K562 (cell line): ENCODE measurements around the gene TSSK2. TPM values are rescaled to one million over a fixed set of nuclear protein-coding genes. Genes with fewer than 3 reads are reported as not detected.

Source experiments
- BRD9 ChIP-seq: fragments of 450-650 bp; IDR thresholded peaks from 2 replicates; pipeline ENCODE4 v1.6.1; 2018; ENCODE audit warnings: low read depth; ENCODE audit not compliant: partially characterized antibody
- ELK1 ChIP-seq: sonication (generic); formaldehyde crosslinking; IDR thresholded peaks from 2 replicates; pipeline ENCODE4 v1.8.1; 2022; ENCODE audit warnings: missing genetic modification reagents
- FOS ChIP-seq: IDR thresholded peaks from 3 replicates; pipeline ENCODE4 v1.6.1; 2011; ENCODE audit not compliant: insufficient read length; ENCODE audit errors: extremely low read depth
- FOXJ2 ChIP-seq: fragments of 200-800 bp; sonication (Bioruptor generic); IDR thresholded peaks from 2 replicates; pipeline ENCODE4 v1.6.1; 2016; ENCODE audit warnings: missing genetic modification characterization, missing compliant biosample characterization
- HLTF ChIP-seq: fragments of 450-650 bp; IDR thresholded peaks from 2 replicates; pipeline ENCODE4 v1.6.1; 2016
- KAT7 ChIP-seq: sonication (generic); formaldehyde crosslinking; IDR thresholded peaks from 2 replicates; pipeline ENCODE4 v1.8.0; 2022; ENCODE audit warnings: missing genetic modification reagents, mild to moderate bottlenecking, borderline replicate concordance
- MYC ChIP-seq, 2 experiments: fragments of 250-450 bp in 1 of 2; sonication (Bioruptor Pico) in 1 of 2; IDR thresholded peaks; 2 replicates each; pipeline versions ENCODE4 v1.5.1 to v1.6.1; 2012 to 2021; ENCODE audit warnings: low read depth in 2 of 2, borderline replicate concordance in 1 of 2, improper control_type of control experiment in 1 of 2, low read length in 1 of 2, mild to moderate bottlenecking in 1 of 2, moderate library complexity in 1 of 2
- NR2C2 ChIP-seq, 2 experiments: fragments of 200-800 bp in 1 of 2; sonication (Bioruptor generic) in 1 of 2; sonication (generic) in 1 of 2; formaldehyde crosslinking in 1 of 2; IDR thresholded peaks; 2 replicates each; pipeline versions ENCODE4 v1.6.1 to v1.8.0; 2016 to 2022; ENCODE audit warnings: mild to moderate bottlenecking in 1 of 2, missing compliant biosample characterization in 1 of 2, missing genetic modification characterization in 1 of 2, missing genetic modification reagents in 1 of 2
- PCBP1 ChIP-seq: fragments of 200-400 bp; formaldehyde crosslinking; IDR thresholded peaks from 2 replicates; pipeline ENCODE4 v1.6.1; 2018; ENCODE audit warnings: mild to moderate bottlenecking, low read depth, low read length; ENCODE audit not compliant: poor library complexity, severe bottlenecking
- RBM22 ChIP-seq: fragments of 200-400 bp; formaldehyde crosslinking; IDR thresholded peaks from 2 replicates; pipeline ENCODE4 v1.6.1; 2018; ENCODE audit warnings: low read length, low read depth; ENCODE audit not compliant: poor library complexity, severe bottlenecking
- SMARCB1 ChIP-seq: IDR thresholded peaks from 2 replicates; pipeline ENCODE4 v1.6.1; 2011; ENCODE audit warnings: improper control_type of control experiment, low read depth; ENCODE audit not compliant: insufficient read length
- U2AF2 ChIP-seq: fragments of 200-400 bp; formaldehyde crosslinking; optimal IDR thresholded peaks from 2 replicates; pipeline ENCODE3; 2017; ENCODE audit warnings: low read depth, mild to moderate bottlenecking, low read length
- ZNF12 ChIP-seq: sonication (generic); formaldehyde crosslinking; IDR thresholded peaks from 2 replicates; pipeline ENCODE4 v1.4.0; 2020; ENCODE audit warnings: mild to moderate bottlenecking, missing genetic modification reagents
- ZNF184 ChIP-seq: sonication (generic); formaldehyde crosslinking; IDR thresholded peaks from 2 replicates; pipeline ENCODE4 v1.5.0; 2020; ENCODE audit warnings: missing genetic modification reagents
- polyA plus RNA-seq, 8 experiments: library from polyadenylated mRNA; depleted of rRNA in 4 of 8; stranded (reverse) in 5 of 8; unstranded in 3 of 8; fragments of >200 nt; fragmentation: Nextera tagmentation in 2 of 8; fragmentation: Illumina TruSeq in 1 of 8; extraction: Ambion mirVana in 2 of 8; extraction: Trizol in 1 of 8; gene quantifications; 2 replicates each; pipeline versions ENCODE4 v1.2.1 to v1.2.3, GENCODE V29; 2011 to 2014; ENCODE audit warnings: inconsistent platforms in 1 of 8, missing spikeins in 1 of 8
- total RNA-seq, 7 experiments: library from RNA; depleted of rRNA in 6 of 7; stranded (reverse); fragments of >200 nt in 6 of 7; fragmentation: Illumina TruSeq in 2 of 7; extraction: Trizol in 2 of 7; gene quantifications; 2 replicates each; pipeline versions ENCODE4 v1.2.1 to v1.2.3, GENCODE V29; 2011 to 2021; ENCODE audit warnings: low replicate concordance in 1 of 7
- TF ChIP-seq, protein P1 (sequence below): fragments of 450-650 bp; formaldehyde crosslinking; IDR thresholded peaks from 2 replicates; pipeline ENCODE4 v1.4.0; 2022; ENCODE audit warnings: mild to moderate bottlenecking, moderate library complexity
- TF ChIP-seq, protein P2 (sequence below): fragments of 450-650 bp; formaldehyde crosslinking; IDR thresholded peaks from 2 replicates; pipeline ENCODE4 v1.4.0; 2022; ENCODE audit warnings: missing genetic modification characterization
- TF ChIP-seq, protein P3 (sequence below): fragments of 250-450 bp; sonication (Bioruptor Pico); IDR thresholded peaks from 2 replicates; pipeline ENCODE4 v1.5.1; 2021; ENCODE audit warnings: mild to moderate bottlenecking
- TF ChIP-seq, protein P4 (sequence below): fragments of 250-450 bp; sonication (Bioruptor Pico); IDR thresholded peaks from 2 replicates; pipeline ENCODE4 v1.4.0; 2020; ENCODE audit warnings: mild to moderate bottlenecking, moderate library complexity, borderline replicate concordance

Gene TSSK2
- total and polyA plus RNA-seq, 9 of the 15 experiments (the other 6 are each of a cell fraction or from before 2014, with no cell fraction given) = 0.04 TPM; not detected in 8

- TF ChIP-seq ELK1 (CRISPR knock-in tag) (no peak), U2AF2 (no peak), NR2C2 (CRISPR knock-in tag; IDR thresholded peaks at IDR 0.05) (no peak), NR2C2 (tag; IDR thresholded peaks at IDR 0.05) (no peak), BRD9 (no peak), HLTF (no peak), FOXJ2 (no peak), RBM22 (peak; percentile 23), SMARCB1 (no peak), PCBP1 (no peak), MYC (IDR thresholded peaks at IDR 0.05; ENCODE audit: low read depth, low read length) (no peak), MYC (CRISPR knock-in tag; IDR thresholded peaks at IDR 0.05; ENCODE audit: borderline replicate concordance, low read depth) (no peak), FOS (no peak), ZNF184 (0 out of 2 replicates have a peak, but pooled peaks have one; percentile 20), ZNF12 (CRISPR knock-in tag) (no peak), KAT7 (CRISPR knock-in tag) (no peak)
- TF ChIP-seq, protein P1, sequence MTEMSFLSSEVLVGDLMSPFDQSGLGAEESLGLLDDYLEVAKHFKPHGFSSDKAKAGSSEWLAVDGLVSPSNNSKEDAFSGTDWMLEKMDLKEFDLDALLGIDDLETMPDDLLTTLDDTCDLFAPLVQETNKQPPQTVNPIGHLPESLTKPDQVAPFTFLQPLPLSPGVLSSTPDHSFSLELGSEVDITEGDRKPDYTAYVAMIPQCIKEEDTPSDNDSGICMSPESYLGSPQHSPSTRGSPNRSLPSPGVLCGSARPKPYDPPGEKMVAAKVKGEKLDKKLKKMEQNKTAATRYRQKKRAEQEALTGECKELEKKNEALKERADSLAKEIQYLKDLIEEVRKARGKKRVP (CRISPR knock-in tag) = no peak
- TF ChIP-seq, protein P2, sequence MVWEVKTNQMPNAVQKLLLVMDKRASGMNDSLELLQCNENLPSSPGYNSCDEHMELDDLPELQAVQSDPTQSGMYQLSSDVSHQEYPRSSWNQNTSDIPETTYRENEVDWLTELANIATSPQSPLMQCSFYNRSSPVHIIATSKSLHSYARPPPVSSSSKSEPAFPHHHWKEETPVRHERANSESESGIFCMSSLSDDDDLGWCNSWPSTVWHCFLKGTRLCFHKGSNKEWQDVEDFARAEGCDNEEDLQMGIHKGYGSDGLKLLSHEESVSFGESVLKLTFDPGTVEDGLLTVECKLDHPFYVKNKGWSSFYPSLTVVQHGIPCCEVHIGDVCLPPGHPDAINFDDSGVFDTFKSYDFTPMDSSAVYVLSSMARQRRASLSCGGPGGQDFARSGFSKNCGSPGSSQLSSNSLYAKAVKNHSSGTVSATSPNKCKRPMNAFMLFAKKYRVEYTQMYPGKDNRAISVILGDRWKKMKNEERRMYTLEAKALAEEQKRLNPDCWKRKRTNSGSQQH (CRISPR knock-in tag) = no peak
- TF ChIP-seq, protein P3, sequence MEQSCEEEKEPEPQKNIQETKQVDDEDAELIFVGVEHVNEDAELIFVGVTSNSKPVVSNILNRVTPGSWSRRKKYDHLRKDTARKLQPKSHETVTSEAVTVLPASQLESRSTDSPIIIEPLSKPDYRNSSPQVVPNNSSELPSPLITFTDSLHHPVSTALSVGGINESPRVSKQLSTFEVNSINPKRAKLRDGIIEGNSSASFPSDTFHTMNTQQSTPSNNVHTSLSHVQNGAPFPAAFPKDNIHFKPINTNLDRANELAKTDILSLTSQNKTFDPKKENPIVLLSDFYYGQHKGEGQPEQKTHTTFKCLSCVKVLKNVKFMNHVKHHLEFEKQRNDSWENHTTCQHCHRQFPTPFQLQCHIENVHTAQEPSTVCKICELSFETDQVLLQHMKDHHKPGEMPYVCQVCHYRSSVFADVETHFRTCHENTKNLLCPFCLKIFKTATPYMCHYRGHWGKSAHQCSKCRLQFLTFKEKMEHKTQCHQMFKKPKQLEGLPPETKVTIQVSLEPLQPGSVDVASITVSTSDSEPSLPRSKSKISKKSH (CRISPR knock-in tag) = no peak
- TF ChIP-seq, protein P4, sequence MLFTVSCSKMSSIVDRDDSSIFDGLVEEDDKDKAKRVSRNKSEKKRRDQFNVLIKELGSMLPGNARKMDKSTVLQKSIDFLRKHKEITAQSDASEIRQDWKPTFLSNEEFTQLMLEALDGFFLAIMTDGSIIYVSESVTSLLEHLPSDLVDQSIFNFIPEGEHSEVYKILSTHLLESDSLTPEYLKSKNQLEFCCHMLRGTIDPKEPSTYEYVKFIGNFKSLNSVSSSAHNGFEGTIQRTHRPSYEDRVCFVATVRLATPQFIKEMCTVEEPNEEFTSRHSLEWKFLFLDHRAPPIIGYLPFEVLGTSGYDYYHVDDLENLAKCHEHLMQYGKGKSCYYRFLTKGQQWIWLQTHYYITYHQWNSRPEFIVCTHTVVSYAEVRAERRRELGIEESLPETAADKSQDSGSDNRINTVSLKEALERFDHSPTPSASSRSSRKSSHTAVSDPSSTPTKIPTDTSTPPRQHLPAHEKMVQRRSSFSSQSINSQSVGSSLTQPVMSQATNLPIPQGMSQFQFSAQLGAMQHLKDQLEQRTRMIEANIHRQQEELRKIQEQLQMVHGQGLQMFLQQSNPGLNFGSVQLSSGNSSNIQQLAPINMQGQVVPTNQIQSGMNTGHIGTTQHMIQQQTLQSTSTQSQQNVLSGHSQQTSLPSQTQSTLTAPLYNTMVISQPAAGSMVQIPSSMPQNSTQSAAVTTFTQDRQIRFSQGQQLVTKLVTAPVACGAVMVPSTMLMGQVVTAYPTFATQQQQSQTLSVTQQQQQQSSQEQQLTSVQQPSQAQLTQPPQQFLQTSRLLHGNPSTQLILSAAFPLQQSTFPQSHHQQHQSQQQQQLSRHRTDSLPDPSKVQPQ (CRISPR knock-in tag) = no peak
These were observed 1.0 kb downstream of the TSSK2 start (continued) for GRCh38 chr22:19132153-19132552.
